Ramos (cell line): ENCODE results near the gene SYCP2.
"Not testable (repeated sequence)": the region's sequence is repeated elsewhere in the genome, so short reads cannot be mapped to it uniquely, and the experiment has no call there.

Source experiments
- in situ Hi-C: fragments of 300-500 bp; cut with MboI; formaldehyde crosslinking; loops from one replicate; pipeline ENCODE4 v1.14.3; 2022; ENCODE audit warnings: low sequenced_read_pairs; ENCODE audit not compliant: unreplicated experiment

The SYCP2 gene, protein sequence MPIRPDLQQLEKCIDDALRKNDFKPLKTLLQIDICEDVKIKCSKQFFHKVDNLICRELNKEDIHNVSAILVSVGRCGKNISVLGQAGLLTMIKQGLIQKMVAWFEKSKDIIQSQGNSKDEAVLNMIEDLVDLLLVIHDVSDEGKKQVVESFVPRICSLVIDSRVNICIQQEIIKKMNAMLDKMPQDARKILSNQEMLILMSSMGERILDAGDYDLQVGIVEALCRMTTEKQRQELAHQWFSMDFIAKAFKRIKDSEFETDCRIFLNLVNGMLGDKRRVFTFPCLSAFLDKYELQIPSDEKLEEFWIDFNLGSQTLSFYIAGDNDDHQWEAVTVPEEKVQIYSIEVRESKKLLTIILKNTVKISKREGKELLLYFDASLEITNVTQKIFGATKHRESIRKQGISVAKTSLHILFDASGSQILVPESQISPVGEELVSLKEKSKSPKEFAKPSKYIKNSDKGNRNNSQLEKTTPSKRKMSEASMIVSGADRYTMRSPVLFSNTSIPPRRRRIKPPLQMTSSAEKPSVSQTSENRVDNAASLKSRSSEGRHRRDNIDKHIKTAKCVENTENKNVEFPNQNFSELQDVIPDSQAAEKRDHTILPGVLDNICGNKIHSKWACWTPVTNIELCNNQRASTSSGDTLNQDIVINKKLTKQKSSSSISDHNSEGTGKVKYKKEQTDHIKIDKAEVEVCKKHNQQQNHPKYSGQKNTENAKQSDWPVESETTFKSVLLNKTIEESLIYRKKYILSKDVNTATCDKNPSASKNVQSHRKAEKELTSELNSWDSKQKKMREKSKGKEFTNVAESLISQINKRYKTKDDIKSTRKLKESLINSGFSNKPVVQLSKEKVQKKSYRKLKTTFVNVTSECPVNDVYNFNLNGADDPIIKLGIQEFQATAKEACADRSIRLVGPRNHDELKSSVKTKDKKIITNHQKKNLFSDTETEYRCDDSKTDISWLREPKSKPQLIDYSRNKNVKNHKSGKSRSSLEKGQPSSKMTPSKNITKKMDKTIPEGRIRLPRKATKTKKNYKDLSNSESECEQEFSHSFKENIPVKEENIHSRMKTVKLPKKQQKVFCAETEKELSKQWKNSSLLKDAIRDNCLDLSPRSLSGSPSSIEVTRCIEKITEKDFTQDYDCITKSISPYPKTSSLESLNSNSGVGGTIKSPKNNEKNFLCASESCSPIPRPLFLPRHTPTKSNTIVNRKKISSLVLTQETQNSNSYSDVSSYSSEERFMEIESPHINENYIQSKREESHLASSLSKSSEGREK (N-terminal part only)

DNA sequence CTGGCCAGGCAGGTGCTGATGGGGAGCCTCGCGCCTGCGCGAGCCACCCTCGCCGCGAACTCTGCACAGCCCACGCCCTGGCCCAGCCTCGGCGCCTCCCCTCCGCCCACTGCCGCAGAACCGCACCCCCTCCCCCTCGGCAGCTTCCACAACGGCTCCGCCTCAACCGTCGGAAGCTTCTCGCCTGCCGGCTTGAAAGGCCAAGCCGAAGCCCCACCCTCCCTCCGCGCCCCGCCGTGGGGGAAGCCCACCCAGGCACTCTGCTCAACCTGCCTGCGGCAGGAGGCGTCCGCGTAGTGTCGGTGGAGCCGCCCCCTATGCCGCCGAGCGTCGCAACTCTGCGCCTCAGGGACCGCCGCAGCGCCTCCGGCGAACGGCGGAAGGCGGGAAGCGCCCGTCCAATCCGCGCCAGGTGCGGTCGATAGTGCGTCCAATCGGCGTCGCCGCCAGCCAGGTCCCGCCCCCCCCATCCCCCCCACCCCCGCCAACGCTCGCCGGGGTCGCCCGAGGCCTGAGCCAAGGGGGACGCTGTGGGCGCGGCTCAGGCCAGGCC lies at the start of gene SYCP2:
SYCP2 (minus strand) TSS at position 342 of the 553 bp plus-strand sequence. CDS start 11,224 bp downstream, outside the sequence.
- in situ Hi-C loops = no loop called here

DNA sequence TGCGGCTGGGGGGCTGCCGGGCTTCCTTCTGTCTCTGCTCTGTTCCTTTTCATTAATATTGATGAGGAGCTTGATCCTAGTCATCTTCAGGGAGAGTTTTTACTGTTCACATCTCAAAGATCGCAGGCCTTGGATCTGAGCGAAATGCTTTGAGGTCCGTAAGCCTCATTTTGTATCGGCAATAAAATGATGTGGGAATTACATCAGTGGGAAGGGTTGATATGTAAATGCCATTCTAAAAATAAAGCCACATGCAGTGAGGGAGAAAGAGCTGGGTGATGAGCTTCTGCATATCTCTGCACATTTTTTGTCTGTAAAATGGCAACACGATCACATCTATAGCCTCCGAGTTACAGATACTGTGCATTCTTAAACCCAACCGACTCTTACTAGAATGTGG lies 49.6 kb upstream of the SYCP2 start:
- in situ Hi-C loops = no loop called here

DNA sequence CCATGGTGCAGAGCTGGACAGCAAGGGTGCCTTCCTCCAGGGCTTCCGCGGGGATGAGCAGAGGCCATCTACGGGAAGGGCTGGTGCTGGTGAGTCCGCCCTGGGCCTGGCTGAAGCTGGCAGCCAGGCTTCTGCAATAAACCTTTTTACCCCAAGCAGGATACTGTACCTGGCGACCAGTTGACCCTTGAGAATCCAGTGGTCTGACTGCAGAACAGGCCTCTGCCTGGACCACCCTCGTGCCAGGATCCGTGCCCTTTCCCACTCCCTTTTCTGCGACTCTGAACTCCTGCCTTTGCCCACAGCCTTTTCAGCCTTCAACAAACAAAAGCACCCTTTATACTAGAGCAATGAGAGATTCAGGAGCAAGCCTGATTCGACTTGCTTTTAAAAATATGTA lies 43.6 kb upstream of the SYCP2 start:
- in situ Hi-C loops = no loop called here

DNA sequence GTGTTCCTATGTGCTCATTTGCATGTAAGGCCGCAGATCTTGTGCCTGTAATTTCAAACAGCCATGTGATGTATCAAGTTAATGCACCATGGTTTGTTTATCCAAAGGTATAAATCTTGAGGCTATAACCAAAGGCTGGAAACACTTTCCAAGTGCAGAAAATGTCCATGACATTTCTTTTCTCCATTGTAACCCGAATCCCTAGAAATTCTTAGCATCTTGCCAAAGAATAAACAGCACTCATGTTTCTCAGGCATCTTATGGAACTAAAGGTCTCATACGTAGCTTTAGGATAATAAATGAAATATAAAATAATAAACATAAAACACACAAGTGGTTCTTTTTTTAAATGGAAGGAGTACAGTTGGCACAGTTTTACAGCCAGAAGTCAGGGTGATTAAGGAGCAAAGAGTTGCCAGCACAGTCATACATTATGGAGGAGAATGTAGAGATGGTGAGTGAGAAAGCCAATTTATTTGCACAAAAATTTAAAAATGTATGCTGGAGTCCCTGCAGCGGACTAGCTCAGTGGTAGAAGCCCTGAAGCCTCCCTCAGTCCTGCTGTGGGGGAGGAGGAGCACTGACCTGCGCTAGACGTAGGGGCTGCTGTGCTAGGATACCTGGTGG lies 42.8 kb upstream of the SYCP2 start:
- in situ Hi-C loops = no loop called here

DNA sequence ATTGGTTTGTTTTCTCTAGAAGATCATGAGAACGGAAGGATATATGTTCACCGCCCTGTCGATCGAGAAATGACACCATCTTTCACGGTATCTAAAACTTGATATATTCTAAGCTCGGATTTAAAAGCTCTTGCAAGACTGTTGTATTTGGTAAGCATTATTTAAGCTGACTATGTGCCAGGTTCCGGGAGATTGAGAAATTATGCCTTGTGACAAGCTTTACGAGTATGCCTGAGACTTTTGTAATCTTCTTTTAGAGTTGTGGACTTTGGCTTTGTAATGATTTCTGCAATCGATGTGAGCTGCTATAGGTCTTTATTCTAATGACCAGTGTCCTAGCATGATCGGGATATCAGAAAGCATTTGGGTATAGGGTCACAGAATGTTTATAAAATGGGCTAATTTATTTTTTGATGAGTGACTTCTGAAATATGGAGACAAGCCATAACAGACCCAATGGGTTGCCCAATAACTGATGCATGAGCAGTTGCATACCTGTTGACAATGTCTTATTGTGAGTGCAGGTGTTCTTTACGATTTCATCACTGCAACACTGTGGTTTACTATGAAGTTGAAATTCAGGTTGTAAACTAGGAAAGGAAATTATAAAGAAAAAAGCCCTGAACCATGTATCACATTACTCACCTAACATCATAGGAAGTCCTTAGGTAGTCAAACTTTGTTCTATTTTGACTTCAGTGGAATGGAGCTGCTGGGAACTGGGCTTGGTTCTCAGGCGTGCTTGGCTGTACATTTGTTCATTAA lies 38.8 kb upstream of the SYCP2 start:
- in situ Hi-C loops = no loop called here

DNA sequence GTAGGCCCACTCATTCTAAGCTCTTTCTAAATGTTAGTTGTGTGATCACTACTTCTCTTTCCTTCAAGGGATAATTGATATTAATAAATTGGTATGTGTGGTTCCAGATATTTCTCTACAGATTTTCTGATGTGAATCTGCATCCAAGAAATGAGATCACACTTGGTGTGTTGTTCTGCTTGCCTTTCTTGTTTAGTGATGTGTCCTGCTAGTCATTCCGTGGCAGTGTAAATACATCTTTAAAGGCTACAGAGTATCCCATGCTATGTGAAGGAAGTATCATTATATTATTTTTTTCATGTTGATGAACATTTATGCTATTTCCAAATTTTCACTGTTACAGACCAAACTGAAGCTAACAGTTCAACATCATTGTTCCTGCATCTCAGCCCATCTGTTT lies 38.0 kb upstream of the SYCP2 start:
- in situ Hi-C loops = no loop called here

DNA sequence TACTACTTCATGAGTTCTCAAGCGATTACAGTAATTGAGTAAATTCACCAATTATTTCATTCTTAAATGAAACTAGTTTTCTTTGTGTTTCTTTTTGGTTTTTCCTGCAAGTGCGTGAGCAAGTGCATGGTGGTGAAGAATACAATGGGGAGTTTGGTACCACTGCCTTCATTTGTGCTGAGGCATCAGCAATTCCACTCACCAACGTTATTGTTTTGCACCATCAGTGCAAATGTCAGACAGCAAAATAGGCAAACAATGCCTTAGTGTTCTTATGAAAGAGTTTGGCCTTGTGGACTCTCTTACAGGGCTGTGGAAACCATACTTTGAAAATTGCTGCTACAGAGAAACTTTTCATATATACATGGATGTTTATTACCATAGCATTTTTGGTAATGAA lies 33.0 kb upstream of the SYCP2 start:
- in situ Hi-C loops = no loop called here

DNA sequence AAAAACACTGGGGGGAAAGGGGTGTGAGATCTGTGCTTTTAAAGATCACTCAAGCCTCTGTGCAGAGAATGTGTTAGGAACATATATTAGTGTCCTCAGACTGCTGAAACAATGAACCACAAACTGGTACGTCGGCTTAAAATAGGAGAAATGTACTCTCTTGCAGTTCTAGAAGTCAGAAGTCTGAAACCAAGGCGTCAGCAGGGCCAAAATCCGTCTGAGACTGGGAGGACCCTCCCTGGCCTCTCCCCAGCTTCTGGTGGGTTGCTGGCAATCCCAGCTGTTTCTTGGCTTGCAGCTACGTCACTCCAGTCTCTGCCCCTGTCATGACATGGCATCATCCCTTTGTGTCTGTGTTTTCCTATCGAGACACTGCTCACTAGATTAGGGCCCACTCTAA lies 28.7 kb upstream of the SYCP2 start:
- in situ Hi-C loops = no loop called here

DNA sequence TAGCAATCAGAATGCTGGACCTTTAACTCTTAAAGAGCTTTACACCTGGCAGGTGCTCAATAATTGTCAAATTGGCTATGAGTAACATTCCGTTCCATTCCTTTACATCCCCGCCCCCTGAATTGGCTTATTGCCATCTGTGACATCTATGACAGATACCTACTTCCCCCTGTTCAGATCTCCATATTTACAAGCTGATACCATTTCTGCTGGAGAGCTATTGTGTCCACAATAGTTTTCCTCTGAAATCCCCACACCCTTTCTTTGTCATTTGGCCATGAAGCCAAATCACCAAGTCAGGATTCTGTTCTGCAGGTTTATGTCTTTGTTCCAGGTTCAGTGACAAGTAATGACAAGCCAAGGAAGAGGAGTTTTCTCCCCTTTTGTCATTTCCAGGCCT lies 28.0 kb upstream of the SYCP2 start:
- in situ Hi-C loops = no loop called here

DNA sequence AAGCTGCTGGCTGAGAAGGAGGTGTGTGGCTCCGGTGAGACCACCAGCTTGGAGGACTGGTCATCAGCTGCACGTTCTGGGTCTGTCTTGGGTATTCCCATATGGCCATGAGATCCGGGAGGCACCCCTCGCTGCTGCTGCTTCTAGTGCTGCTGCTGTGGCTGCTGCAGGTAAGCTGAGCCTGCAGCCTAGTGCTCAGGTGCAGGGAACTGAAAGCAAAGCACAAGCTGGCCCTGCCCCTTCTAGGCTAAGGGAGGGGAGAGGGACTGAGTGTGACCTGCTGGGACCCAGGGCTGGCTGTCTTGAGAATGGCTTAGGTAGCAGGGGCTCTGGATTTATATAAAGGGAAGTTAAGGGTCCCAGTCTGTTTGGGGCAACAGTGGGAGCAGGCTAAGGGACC lies 25.2 kb upstream of the SYCP2 start:
- in situ Hi-C loops = no loop called here

DNA sequence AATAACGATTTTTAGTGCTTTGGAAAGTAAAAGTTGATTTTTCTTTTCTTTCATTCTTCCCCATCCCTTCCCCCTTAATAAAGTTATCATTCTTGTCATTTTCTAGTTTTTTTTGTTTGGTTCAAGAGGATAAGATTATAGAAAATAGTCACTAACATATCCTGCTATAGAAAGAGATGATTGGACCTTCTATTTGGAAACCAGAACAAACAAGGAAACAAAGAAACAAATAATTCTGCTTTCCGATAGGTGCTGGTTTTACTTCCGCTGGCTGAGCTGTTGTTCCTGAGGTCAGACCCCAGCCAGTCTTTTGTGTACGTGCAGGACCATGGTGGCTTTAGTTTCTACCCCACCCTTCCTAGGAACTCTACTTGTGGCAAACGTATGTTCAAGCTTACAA lies 24.7 kb upstream of the SYCP2 start, which contains the start of gene CDH26:
CDH26 (plus strand) TSS at position 301 of the 400 bp plus-strand sequence. CDS start 304 bp downstream, outside the sequence.
- in situ Hi-C loops = no loop called here

DNA sequence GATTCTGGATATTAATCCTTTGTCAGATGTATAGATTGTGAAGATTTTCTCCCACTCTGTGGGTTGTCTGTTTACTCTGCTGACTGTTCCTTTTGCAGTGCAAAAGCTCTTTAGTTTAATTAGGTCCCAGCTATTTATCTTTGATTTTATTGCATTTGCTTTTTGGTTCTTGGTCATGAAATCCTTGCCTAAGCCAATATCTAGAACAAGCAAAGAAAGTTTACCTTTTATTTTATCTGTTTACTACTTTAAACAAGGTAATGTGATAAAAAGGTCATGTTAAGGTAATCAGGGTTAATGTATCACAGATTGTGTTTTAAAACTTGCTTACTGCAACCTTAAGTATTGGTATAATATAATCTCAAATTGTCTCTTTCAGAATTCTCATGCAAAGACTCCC lies 24.1 kb upstream of the SYCP2 start:
- in situ Hi-C loops = not testable (repeated sequence)

DNA sequence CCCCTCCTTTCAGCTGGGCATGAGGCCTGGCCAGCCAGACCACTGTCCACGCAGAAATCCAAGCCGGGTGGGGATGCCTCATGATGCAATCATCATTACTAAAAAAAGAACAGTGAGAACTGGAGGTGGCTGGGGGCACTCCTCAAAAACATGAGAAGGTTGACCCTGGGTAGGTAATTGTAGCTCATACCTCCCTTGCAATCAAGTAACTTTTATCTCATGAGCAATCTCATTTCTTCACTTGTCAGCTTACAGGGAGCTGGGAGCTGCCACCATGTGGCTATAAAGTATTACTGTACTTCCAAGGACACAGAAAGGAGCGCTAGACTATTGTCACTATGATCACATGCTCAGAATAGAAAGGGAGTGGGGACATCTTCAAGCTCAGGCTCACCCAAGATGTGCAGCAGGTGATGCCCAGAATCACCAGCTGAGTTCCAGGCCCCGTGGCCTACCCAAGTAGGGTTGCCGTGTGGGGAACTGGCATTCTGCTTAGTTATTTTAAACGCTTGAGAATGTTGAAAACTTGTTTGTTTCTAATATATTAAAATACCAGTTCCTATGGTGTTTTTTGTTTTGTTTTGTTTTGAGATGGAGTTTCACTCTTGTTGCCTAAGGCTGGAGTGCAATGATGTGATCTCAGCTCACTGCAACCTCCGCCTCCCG lies 21.8 kb upstream of the SYCP2 start:
- in situ Hi-C loops = no loop called here

DNA sequence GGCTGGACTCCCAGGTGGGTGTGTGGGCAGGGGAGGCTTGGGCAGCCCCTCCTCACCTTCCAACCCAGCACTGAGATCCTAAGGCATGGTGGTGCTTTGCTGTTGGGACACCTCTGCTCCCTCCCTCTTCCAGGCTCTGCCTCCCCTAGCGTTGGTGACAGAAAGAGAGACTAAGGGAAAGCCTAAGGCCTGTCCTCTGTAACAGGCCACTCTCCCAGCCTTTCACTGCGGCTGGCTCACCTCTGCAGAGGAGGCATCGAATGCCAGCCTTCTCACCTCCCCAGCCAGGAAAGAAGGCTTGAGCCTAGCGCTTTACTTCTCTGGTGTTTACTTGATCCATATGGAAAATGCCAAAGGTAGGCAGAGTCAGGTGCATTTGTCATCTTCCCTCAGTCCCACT lies 21.3 kb upstream of the SYCP2 start:
- in situ Hi-C loops = no loop called here

DNA sequence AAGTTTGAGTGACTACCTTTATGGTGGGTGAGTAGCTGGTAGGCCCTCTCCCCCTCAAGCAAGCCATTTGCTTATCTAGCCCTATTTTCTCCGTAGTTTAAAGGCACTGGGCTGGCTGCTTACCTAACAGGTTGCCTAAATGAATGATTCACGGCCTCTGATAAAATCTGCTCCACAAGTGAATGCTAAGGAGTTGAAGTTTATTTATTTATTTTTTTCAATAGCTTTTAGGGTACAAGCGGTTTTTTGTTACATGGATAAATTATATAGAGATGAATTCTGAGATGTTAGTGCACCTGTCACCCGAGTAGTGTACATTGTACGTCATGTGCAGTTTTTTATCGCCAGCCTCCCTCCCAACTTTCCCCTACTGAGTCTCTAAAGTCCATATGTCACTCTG lies 16.5 kb upstream of the SYCP2 start:
- in situ Hi-C loops = no loop called here

DNA sequence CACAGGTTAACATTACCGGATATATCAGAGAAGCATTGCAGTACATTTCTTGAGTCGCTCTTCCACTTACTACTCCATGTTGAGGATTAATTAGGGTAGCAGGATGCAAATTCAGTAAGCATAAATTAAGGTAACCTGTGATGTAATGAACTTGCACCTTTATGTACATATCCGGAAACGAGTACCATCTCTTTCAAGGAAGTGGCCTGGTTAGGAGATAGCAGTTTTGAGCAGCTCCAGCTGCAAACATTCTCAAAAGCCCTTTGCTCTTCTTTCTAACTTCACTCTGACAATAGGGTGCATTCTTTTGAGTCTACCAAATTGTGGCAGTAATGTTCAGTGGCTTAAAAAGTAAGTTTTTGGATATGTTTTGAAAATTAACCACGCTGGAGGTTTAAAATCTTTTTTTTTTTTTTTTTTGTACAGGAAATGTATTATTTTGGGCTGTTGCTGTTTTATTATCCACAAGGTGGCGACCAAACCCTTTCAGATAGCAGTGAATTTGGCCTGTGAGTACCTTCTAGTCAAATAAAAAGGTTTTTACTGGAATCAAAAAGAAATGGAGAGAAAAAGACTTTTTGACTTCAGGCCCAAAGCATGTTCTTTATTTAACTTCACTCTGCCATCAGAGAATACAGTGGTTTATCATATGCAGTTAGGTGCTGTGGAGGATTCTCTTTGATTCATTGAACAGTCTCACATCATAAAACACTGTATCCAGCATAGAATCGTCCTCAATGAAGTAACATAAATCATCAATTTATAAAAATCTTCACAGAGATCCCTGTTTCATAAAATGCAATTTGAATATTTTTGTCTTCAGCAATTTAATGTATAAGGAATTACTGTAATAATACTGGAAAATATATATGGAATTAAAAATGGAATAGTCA lies 15.6 kb upstream of the SYCP2 start:
- in situ Hi-C loops = no loop called here

DNA sequence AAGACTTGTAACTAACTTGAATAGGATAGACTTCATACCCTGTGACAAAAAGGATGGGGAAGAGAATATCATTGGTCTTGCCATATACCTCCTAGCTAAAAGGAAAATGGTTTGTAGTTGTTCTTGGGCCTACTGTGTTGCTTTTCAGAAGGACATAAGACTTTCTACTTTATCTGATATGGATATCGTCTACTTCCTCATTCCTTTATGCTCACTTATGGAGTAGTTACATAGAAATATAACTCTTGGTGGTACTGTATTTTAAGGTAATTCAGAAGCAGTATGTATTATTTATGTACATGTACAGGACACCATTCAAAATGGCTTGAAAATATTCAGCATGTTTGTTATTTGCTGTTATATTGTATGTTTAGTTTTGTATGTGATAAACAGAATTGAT lies 14.8 kb upstream of the SYCP2 start:
- in situ Hi-C loops = no loop called here

DNA sequence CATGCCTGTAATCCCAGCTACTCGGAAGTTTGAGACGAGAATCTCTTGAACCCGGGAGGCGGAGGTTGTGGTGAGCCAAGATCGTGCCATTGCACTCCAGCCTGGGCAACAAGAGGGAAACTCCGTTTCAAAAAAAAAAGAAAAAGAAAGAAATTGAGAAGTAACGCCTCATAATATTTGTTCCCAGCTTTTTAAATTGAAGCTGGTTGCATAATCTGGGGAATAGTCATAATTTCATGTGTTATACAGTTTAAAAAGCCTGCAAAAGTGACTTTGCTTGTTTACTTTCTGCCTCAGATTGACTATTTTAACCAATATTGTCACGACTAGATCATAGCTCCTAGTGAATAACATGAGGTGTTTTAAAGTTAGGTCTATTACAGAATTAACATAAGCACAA lies 13.9 kb upstream of the SYCP2 start:
- in situ Hi-C loops = no loop called here
